Right cardiac atrium (tissue), 5 donors: ENCODE data around the gene TCF21. TPM values are rescaled to one million over a fixed set of nuclear protein-coding genes. Genes with fewer than 3 reads are reported as not detected.
A peak's percentile ranks its signal among the peaks of the same experiment; 100 is the strongest.

Experiments
- ATAC-seq, 2 donors: fragments of 200-7000 bp; cut with Tn5 transposase; one replicate each; pipeline versions ENCODE4 v1.8.0 to v1.9.1; 2020; ENCODE audit warnings: moderate library complexity in 2 of 2, mild to moderate bottlenecking in 1 of 2
- DNase-seq, 3 donors: peaks; one replicate each; pipeline ENCODE4 v3.0.0-alpha.2; 2020
- H3K27ac ChIP-seq: one replicate; pipeline ENCODE4 v1.5.1; 2013; ENCODE audit warnings: mild to moderate bottlenecking, low read length, control low read depth, moderate library complexity
- H3K27me3 ChIP-seq: one replicate; pipeline ENCODE4 v1.6.1; 2013; ENCODE audit not compliant: control insufficient read depth, insufficient read depth
- H3K4me1 ChIP-seq: one replicate; pipeline ENCODE4 v1.6.1; 2013; ENCODE audit warnings: low read length; ENCODE audit not compliant: control insufficient read depth, insufficient read depth
- H3K4me3 ChIP-seq: one replicate; pipeline ENCODE4 v1.5.1; 2013; ENCODE audit warnings: low read length, control low read depth
- H3K9me3 ChIP-seq: one replicate; pipeline ENCODE4 v1.6.1; 2013; ENCODE audit warnings: low read length; ENCODE audit not compliant: control insufficient read depth
- WGBS: extraction: QIAGEN DNeasy Blood & Tissue Kit; methylation state at CpG from one replicate; pipeline ENCODE4 v1.1.7; 2013; 5-methylcytosine and 5-hydroxymethylcytosine counted together
- intact Hi-C, 4 donors: fragments of 100-400 bp; cut with DNase I; formaldehyde crosslinking; loops; one replicate each; pipeline versions ENCODE4 v1.11.0 to v1.14.0; 2022 to 2023
- polyA plus RNA-seq: library from polyadenylated mRNA; stranded (reverse); fragments of 200-250 nt; gene quantifications from one replicate; pipeline ENCODE4 v1.2.3, GENCODE V29; 2013
- total RNA-seq, 4 donors: library from RNA; stranded (reverse); fragmentation: NEBNext Ultra II Directional; extraction: Animal tissue kit (Norgen Biotek cat#: 25700); gene quantifications; one replicate each; pipeline ENCODE4 v1.2.1, GENCODE V29; 2021
- donor health status: healthy with polysubstance abuse.
- donor health status: DM: no; HTN: yes; CAD: no.
- donor health status: DM: no; HTN: no; CAD: no.
- donor health status: DM: no; HTN: yes; CAD: no; lungs with severe emphysema.
- donor health status: DM: yes; HTN: yes; CAD: no.

The TCF21 gene
- total and polyA plus RNA-seq, 5 donors, result 7.9 to 25.4 (median 12.8) TPM

DNA sequence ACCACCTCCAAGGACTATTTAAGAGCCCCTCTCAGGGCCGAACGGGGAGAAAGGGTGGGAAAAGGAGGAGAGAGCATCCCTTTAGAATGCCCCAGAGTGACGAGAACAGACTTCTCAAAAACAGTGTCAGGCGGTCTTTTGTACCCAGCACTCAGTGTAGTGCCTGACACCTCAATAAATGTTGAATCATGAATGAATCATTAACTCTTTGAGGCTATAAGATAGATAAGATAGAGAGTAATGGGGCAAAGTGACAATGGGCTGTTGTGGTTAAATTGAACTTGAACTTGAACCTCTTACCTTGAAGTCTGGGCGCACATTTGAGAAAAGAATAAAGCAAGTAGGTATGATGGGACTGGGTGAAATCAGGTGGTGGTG, 7.4 kb downstream of the TCF21 start:
- ATAC-seq (no peak), DNase-seq (no peak)
- WGBS, result 26% methylated on average over 5 of the region's 5 CpGs
- intact Hi-C loops, result no loop called here
- H3K4me1 ChIP-seq, result no peaks in the 10 kb centered on the region
- no peaks in the 10 kb centered on the region for H3K27me3 ChIP-seq
- H3K9me3 ChIP-seq, result no peaks in the 10 kb centered on the region
- peak overlapping the region; percentile 19 for H3K27ac ChIP-seq
- H3K4me3 ChIP-seq, result peak overlapping the region; percentile 26

DNA sequence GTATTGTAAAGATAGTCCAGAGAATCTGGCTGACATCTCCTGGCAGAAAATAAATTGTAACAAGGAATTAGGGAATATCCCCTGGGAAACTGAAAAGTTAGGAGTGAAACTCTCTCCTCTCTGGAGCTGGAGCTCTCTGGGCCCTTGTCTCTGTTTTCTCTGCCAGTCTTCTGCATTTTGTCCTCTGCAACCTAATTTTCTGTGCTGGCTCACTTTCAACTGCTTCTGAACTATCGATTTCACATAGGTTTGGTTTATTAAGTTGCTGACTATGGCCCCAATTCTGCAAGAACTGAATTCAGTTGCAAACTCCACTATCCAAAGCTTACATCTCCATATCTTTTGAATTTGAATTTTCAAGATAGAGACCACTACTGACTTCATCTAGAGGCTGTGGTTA, 9.3 kb downstream of the TCF21 start:
- Histone ChIP-seq H3K27me3 (no peaks in the 10 kb centered on the region), H3K4me1 (no peaks in the 10 kb centered on the region), H3K4me3 (no peak overlapping the region), H3K9me3 (no peaks in the 10 kb centered on the region), H3K27ac (no peak overlapping the region)
- ATAC-seq, result no peak
- DNase-seq, result no peak
- WGBS, result 40% methylated on average over 1 of the region's 1 CpG
- intact Hi-C loops, result no loop called here

DNA sequence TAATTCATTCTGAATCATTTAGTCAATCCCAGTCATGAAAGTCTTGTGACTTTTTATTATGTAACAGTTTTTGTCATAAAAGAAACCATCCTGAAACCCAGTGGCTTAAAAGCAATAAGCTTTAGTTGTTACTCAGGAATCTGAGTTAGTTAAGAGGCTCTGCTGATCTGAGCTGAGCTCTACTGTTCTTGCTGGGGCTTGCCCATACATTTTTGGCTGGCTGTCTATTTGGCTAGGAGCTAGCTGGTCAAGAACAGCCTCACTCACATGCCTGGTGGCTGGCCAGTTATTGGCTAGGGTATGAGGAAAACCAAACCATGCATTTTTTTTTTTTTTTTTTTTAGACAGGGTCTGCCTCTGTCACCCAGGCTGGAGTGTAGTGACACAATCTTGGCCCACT, 10.6 kb downstream of the TCF21 start:
- Histone ChIP-seq H3K9me3 (no peaks in the 10 kb centered on the region), H3K4me1 (no peaks in the 10 kb centered on the region), H3K4me3 (no peak overlapping the region), H3K27me3 (no peaks in the 10 kb centered on the region), H3K27ac (no peak overlapping the region)
- ATAC-seq (no peak), DNase-seq (no peak)
- intact Hi-C loops, result no loop called here

DNA sequence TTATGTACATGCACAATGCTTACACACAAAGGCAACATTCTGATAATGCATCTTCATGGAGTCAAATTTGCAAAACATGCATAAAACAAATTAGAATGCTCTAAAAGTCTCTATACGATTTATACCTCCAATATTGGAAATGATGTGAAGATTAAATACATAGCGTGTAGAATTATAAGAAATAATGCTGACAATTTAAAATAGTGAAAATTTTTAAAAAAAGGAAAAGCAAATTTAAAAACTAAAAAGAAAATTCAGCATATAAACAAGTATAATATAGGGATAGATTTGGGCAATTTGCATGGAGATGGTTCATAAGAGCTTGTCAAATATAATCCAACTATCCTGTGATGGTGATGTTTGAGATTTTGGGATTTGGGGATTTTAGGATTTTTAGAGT, 14.9 kb downstream of the TCF21 start:
- DNase-seq, result no peak
- ATAC-seq, result no peak
- no peaks in the 10 kb centered on the region for H3K27me3 ChIP-seq
- no peak overlapping the region for H3K4me3 ChIP-seq
- no peaks in the 10 kb centered on the region for H3K9me3 ChIP-seq
- WGBS, result 93% methylated on average over 2 of the region's 2 CpGs
- intact Hi-C loops, result no loop called here
- H3K4me1 ChIP-seq, result no peaks in the 10 kb centered on the region
- no peak overlapping the region for H3K27ac ChIP-seq

DNA sequence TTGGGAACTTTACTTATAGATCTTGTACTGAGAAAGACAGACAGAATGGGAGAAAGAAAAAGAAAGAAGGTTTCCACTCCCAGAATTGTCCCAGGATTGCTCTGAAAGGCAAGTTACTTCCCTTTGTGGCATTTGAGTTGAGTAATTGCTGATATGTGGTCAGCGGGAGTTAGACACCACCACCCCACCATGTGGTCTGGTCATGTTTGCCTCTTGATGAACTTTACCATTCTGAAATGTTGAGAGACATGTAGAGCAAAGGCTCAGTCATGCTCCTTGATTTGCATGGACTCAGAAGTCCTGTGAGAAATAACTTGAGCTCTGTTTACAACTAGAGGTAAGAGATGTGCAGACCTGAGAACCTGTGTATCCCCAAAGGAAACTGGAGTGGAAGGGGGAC, 17.1 kb downstream of the TCF21 start:
- H3K9me3 ChIP-seq, result no peaks in the 10 kb centered on the region
- H3K4me3 ChIP-seq, result no peak overlapping the region
- H3K27me3 ChIP-seq, result no peaks in the 10 kb centered on the region
- ATAC-seq (no peak), DNase-seq (no peak)
- H3K27ac ChIP-seq, result no peak overlapping the region
- 58% methylated on average over 1 of the region's 1 CpG for WGBS
- no peaks in the 10 kb centered on the region for H3K4me1 ChIP-seq
- intact Hi-C loops, result no loop called here

DNA sequence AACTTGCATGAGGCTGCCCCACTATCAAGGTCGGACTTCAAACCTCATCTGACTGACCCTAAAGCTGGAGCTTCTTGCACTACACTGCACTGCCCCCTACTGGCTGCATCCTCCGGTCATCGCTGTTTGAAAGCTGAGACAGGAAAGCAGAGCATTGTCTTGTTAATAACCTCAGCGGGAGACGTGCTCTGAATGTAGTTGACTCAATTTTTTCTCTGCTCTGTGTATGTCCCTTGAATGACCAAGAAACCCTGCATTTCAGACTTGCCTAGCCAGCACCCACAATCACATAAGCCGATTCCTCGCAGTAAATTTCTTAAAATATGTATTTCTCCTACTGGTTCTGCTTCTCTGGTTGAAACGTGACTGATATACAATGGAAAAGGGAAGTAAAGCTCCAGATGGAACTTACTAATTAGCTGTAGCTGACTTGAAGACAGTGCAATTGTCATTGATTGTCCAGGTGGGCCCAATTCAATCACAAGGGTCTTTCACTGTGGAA, 27.8 kb downstream of the TCF21 start:
- intact Hi-C loops, result loop anchor here in 3 of 4 donors (5.0 to 10.0 kb wide), 2 partner anchors 342 to 349 kb away; no protein-coding TSS in a partner anchor
- Histone ChIP-seq H3K27me3 (no peaks in the 10 kb centered on the region), H3K4me1 (no peaks in the 10 kb centered on the region), H3K4me3 (no peak overlapping the region), H3K27ac (no peak overlapping the region), H3K9me3 (no peaks in the 10 kb centered on the region)
- 8% methylated on average over 8 of the region's 8 CpGs for WGBS
- peak; percentile 89 to 97 (median 92) for DNase-seq
- peak; percentile 89 to 91 for ATAC-seq

DNA sequence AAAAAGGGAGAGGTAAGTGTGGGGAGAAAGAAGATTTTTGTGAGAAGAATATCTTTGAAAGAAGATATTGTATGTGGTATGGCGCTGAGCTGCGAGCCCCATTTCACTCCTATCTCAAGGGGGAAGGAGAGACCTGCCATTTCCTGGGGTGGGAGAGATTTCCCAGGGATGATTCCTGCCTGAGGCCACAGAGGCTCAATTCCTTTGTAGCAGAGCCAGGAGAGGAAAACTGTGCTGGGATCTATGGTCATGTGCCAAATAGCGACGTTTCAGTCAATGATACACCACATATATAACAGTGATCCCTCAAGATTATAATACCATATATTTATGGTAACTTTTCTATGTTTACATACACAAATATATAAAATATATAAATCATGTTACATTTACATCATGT, 28.9 kb downstream of the TCF21 start:
- Histone ChIP-seq H3K4me1 (no peaks in the 10 kb centered on the region), H3K4me3 (no peak overlapping the region), H3K9me3 (no peaks in the 10 kb centered on the region), H3K27ac (no peak overlapping the region), H3K27me3 (no peaks in the 10 kb centered on the region)
- DNase-seq, result no peak
- ATAC-seq, result no peak
- WGBS, result 66% methylated on average over 4 of the region's 4 CpGs
- intact Hi-C loops, result loop anchor here in 3 of 4 donors (5.0 to 10.0 kb wide), 2 partner anchors 343 to 350 kb away; no protein-coding TSS in a partner anchor

DNA sequence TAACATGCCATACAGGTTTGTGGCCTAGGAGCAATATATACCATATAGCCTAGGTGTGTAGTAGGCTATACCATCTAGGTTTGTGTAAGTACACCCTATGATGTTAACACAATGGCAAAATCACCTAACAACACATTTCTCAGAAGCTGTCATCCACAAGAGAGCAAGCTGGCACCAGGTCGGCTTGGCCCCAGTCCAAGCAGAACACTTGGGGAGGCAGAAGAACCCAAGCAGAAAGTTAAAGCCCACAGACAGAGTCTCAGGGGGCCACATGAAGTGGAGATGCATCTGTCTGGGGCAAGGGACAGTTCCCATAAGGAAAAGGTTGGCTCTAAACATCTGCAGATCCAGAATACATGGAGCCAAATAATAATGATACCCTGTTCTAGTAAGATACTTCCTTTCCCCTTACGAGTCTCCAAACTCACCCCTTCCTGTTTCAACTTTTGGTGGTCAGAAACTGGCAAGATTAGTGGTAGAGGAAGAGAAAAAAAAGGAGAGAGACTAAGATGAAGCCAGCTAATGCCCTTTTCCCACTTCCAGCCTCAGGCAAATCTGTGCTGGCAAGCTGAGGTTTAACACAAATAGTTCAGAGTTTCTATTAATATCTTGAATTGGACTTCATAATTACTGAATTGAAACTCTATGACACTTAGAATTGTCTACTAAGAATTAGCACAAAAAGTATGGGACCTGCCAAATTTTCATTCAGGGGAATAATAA, 29.5 kb downstream of the TCF21 start:
- no peak overlapping the region for H3K27ac ChIP-seq
- no peaks in the 10 kb centered on the region for H3K4me1 ChIP-seq
- no peaks in the 10 kb centered on the region for H3K9me3 ChIP-seq
- intact Hi-C loops, result loop anchor here in 3 of 4 donors (5.0 to 10.0 kb wide), 2 partner anchors 344 to 351 kb away; no protein-coding TSS in a partner anchor
- 49% methylated on average over 2 of the region's 2 CpGs for WGBS
- DNase-seq (peak in 1 of 3 donors; percentile 63), ATAC-seq (no peak)
- no peaks in the 10 kb centered on the region for H3K27me3 ChIP-seq
- no peak overlapping the region for H3K4me3 ChIP-seq

DNA sequence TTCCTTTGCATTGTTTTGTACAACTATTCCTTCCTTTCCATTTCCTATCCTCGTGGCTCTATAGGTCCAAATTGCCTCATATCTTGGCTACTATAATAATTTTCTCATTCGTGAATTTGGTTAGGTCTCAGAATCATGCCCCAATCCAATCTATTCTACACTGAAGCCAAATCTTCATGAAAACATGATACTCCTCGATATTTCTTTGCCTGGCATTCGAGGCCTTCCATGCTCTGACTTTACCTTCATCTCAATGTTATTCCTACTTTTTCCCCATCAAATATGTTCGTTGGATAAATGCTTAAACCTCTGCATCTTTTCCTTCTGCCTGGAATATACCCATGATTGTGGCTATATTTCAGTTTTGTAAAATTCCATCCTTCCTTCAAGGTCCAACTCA, 30.4 kb downstream of the TCF21 start:
- Histone ChIP-seq H3K4me1 (no peaks in the 10 kb centered on the region), H3K9me3 (no peaks in the 10 kb centered on the region), H3K27me3 (no peaks in the 10 kb centered on the region), H3K4me3 (no peak overlapping the region), H3K27ac (no peak overlapping the region)
- WGBS, result 79% methylated on average over 5 of the region's 5 CpGs
- ATAC-seq (no peak), DNase-seq (no peak)
- intact Hi-C loops, result loop anchor here in 3 of 4 donors (5.0 to 10.0 kb wide), 2 partner anchors 345 to 352 kb away; no protein-coding TSS in a partner anchor

DNA sequence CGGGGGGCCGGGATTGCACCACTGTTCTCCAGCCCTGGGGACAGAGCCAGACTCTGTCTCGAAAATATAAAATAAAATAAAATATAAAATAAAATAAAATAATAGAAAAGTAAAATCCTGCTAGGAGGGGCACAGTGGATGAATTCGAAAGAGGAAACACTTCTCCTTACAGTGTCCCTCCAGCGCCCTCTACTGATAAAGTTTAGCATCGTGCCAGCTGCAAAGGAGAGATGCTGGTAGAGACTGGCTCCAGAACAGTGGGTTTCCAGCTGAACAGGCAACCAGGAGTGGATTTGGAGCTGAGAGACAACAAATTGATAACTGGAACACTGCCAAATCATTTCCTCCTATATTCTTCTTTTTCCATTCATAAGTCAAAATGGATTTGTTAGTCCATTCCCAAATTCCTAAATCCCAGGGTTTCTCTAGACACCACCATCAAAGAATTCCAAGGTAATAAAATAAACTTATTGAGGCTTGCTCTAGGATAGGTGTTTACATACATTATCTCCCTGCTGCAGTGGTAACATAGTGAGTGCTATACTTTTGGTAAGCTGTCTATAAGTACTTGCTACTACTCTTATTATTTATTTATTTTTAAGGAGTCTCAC, 32.4 kb downstream of the TCF21 start:
- WGBS, result 18% methylated on average over 6 of the region's 6 CpGs
- ATAC-seq, result peak; percentile 55 to 70
- peak; percentile 71 to 93 (median 85) for DNase-seq
- Histone ChIP-seq H3K27me3 (no peaks in the 10 kb centered on the region), H3K4me1 (no peaks in the 10 kb centered on the region), H3K27ac (no peak overlapping the region), H3K4me3 (no peak overlapping the region), H3K9me3 (no peaks in the 10 kb centered on the region)
- intact Hi-C loops, result loop anchor here in 3 of 4 donors (5.0 to 10.0 kb wide), 3 partner anchors 53 to 176 kb away; no protein-coding TSS in a partner anchor

DNA sequence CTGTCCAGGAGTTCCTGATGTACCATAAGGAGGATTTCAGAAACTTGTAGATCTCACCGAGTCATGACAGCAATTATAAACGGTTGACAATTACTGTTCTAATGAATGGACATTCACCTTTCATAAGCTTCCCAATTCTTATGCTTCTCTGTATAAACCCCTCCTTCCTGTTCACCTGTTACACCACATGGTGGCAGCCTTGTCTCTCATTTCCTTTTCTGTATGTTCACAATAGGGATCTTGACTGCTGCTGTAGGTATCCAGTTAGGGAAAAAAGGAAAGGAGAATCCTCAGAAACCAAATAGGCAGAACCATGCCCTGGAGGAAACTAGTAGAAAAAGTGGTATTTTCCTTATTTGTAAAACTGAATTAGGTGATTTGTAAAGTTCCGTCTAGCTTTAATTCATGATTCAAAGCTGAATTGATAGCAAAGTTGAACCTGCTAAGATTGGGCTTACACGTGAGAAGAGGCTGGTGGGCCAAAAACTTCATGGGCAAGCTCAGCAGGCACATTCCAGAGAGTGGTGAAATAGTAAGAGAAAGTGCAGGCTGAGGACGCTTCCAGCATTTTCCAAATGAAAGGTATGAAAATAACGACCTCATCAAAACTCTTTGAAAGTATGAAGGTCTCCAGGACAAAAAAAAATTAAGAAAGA, 35.2 kb downstream of the TCF21 start:
- DNase-seq, result peak; percentile 34 to 69 (median 58)

More for the DNA sequence above, 35.2 kb downstream of the TCF21 start:
- 18% methylated on average over 6 of the region's 6 CpGs for WGBS
- Histone ChIP-seq H3K27me3 (no peaks in the 10 kb centered on the region), H3K9me3 (no peaks in the 10 kb centered on the region), H3K4me1 (no peaks in the 10 kb centered on the region), H3K27ac (no peak overlapping the region), H3K4me3 (no peak overlapping the region)
- ATAC-seq, result peak; percentile 90 to 93
- intact Hi-C loops, result loop anchor here (1.0 to 10.0 kb wide), 5 partner anchors 51 to 173 kb away; no protein-coding TSS in a partner anchor
